GM21528 (cell line): ENCODE data around the gene FGFR4.

Experiments used
- ATAC-seq: cut with Tn5 transposase; IDR thresholded peaks from one replicate; pipeline ENCODE4 v1.9.1; 2021; ENCODE audit warnings: mild to moderate bottlenecking, moderate library complexity; ENCODE audit not compliant: unreplicated experiment, low FRiP score

The FGFR4 gene

GRCh38 chr5:177084175-177084574, 2.5 kb upstream of the FGFR4 start:
- no peak for ATAC-seq

DNA sequence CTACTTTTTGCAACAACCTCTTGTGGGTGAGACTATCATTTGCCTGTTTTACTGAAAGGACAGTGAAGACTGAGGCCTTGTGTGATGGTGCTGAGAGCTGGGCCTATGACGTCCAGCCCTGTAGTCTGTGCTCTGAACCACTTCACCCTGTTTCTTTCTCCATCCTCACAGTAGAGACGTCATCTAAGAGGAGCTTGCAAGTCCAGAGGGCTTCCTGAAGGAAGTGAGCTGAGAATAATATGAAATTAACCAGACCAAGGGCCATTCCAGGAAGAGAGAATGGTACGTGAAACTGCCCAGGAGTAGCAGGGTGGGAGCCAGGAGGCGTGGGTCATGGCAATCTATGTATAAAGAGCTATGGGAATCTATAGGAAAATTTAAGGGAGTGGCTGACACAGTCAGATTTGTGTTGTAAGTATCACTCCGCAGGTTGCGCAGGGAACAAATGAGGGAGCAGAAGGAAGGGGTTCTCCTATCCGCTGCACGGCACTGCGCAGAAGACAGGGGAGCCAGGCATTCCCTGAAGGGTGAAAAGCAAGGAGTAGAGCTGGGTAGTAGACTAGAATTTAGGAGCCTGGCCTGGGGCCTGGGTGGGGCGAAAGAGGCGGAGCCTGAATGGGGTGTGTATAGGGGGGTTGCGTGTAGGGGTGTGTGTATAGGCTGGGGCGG, 596 bp upstream of the FGFR4 start:
- no peak for ATAC-seq

DNA sequence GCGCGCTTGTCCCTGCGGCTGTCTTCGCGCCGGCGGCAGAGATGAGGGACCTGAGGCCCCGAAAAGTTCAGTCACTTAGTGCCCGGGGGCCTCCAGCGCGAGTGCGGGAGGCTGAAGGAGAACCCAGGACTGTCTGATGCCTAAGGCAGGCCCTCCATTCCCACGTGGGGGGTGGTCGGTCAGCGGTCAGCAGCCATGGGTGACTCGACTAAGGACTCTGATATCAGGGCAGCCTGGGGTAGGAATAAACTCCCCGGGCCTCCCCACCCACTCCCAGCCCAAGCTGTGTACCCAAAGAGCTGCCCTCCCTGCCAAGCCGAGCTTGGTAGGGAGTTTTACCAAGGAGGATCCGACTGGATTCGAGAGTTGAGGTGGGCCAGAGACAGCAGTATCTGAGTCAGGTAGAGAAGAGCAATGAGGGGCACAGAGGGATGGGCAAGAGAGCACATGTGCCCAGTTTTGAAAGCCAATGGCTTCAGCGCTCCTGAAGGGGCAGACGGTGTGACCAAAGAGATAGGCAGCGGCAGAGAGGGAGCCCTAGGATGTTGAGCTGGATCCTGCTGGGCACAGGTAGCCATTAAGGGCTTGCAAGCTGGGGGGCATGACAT, 787 bp downstream of the FGFR4 start:
- ATAC-seq = no peak

- no peak for ATAC-seq
Observed at GRCh38 chr5:177089127-177089526, 2.4 kb downstream of the FGFR4 start.

DNA sequence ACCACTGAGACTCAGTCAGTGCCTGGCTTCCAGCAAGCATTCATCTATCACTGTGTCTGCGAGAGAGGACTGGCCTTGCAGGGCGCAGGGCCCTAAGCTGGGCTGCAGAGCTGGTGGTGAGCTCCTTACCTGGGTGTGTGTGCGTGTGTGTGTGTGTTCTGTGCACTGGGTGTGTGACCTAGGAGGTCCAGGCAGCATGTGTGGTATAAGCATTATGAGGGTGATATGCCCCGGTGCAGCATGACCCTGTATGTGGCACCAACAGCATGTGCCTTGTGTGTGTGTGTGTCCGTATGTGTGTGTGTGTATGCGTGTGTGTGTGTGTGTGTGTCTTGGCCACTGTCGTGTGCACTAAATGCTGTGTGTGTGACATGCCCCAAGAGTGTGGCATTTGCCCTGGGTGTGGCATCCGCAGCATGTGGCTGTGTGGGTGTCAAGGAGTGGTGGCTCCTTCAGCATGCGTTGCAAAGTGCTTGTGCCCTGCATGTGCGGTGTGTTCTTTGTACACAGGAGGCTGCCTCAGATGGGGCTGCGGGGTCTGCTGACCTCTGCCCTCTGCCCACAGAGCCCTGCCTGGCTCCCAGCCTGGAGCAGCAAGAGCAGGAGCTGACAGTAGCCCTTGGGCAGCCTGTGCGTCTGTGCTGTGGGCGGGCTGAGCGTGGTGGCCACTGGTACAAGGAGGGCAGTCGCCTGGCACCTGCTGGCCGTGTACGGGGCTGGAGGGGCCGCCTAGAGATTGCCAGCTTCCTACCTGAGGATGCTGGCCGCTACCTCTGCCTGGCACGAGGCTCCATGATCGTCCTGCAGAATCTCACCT, 3.3 kb downstream of the FGFR4 start:
- no peak for ATAC-seq

- no peak for ATAC-seq
Observed at GRCh38 chr5:177090813-177091212, 4.1 kb downstream of the FGFR4 start.

- ATAC-seq = no peak
Observed at GRCh38 chr5:177091232-177091631, 4.5 kb downstream of the FGFR4 start.

GRCh38 chr5:177092178-177093081, 5.7 kb downstream of the FGFR4 start:
- no peak for ATAC-seq

- ATAC-seq = no peak
Observed at GRCh38 chr5:177093082-177093712, 6.5 kb downstream of the FGFR4 start.

DNA sequence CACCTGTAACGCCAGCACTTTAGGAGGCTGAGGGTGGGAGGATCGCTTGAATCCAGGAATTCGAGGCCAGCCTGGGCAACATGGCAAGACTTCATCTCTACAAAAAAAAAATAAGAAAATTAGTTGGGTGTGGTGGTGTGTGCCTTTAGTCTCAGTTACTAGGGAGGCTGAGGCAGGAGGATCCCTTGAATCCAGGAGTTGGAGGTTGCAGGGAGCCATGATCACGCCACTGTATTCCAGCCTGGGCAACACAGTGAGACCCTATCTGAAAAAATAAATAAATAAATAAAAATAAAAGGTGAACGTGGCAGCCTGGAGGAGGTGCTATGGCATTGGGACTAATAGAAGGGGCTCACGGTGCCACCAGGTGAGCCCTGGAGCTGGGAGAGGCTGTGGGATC, 7.1 kb downstream of the FGFR4 start:
- no peak for ATAC-seq

DNA sequence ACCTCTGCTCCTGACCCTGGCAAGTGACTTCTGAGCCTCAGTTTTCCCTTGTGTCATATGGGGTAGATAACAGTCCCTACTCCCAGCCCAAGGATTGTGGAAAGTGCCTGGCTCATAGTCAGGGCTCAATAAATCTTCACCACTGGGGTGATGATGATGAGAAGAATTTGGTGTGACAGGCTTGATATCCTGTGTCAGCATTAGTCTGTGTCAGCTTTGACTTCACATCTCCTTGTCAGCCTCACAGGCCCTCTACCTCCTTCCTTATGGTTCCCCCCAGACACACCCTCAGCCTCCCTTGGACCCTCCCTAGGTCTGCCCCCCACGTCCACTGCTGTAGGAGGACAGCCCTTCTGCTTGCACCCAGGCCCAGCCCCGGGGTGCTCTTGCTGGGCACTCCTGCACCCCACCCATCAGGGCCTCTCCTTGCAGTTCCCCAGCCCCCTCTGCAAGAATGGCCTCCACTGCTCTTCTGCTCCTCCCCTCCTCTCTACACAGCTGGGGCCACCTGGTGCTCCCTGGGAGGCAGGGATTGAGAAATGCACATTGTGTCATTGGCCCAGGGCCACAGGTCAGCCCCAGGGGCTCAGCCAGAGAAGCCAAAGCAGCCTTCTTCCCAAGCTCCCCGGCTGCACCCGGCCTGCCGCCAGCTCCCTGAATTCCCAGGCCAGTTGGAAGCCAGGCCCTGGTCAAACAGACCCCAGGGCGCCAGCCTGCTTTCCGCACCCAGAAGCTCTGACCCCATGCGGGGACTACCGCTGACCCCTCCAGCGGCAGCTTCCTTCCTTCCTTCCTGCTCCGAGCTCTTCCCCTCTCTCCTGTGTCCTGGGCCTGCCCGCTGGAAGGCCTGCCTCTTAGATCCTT, 7.7 kb downstream of the FGFR4 start:
- no peak for ATAC-seq

GRCh38 chr5:177095088-177095669, 8.5 kb downstream of the FGFR4 start:
- ATAC-seq = no peak

DNA sequence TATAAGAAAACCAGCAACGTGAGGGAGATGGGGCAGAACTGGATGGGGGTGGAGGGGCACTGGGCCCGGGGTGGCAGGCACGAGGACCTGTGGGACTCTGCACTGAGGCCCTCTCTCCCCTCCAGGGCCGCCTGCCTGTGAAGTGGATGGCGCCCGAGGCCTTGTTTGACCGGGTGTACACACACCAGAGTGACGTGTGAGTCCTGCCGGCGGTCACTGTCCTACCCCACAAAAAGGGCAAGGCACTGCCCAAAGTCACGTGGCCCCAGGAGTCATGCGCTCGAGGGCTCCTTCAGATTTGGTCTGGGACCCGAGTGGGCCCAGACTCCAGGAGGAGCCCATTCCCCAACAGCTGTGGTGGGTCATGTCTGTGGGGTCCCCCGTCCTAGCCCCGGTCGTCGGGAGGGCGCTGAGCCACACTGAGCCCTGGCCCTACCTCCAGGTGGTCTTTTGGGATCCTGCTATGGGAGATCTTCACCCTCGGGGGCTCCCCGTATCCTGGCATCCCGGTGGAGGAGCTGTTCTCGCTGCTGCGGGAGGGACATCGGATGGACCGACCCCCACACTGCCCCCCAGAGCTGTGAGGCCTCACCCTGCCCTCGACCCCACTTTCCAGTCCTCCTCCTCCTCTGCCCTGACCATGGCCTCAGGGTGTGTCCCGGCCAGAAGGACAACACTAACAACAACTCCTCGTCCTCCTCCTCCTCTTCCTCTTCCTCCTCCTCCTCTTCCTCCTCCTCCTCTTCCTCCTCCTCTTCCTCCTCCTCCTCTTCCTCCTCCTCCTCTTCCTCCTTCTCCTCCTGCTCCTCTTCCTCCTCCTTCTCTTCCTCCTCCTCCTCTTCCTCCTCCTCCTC, 9.7 kb downstream of the FGFR4 start:
- ATAC-seq = no peak

DNA sequence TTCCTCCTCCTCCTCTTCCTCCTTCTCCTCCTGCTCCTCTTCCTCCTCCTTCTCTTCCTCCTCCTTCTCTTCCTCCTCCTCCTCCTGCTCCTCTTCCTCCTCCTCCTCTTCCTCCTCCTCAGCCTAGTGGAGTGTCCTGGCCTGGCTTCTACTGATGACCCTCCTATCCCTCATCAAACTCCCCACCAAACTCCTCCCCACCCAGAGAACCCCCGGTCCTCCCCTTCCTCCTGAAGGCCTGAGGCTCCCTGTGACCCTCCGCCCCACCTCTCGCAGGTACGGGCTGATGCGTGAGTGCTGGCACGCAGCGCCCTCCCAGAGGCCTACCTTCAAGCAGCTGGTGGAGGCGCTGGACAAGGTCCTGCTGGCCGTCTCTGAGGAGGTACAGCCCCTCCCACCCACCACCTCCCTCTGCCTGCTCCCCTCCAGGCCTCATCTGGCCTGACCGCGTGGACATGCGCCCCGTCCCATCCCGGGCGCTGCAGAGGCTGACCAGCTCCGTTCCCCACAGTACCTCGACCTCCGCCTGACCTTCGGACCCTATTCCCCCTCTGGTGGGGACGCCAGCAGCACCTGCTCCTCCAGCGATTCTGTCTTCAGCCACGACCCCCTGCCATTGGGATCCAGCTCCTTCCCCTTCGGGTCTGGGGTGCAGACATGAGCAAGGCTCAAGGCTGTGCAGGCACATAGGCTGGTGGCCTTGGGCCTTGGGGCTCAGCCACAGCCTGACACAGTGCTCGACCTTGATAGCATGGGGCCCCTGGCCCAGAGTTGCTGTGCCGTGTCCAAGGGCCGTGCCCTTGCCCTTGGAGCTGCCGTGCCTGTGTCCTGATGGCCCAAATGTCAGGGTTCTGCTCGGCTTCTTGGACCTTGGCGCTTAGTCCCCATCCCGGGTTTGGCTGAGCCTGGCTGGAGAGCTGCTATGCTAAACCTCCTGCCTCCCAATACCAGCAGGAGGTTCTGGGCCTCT, 10.6 kb downstream of the FGFR4 start:
- no peak for ATAC-seq

DNA sequence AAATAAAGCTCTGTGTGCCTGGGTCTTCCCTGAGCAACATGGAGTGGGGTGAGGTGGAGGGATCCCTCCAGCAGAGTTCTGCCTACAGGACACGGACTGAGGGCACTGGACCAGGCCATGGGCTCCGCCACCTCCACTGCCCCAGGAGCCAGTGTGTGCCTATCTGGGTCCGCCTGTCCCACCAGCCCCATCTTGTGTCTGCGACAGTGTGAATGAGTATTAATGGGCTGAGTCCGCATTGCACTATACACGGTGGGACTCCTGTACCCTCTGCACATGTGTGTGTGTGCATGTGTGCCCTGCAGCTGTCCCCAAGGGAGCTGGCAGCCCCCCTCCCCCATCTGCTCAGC, 11.4 kb downstream of the FGFR4 start:
- ATAC-seq = no peak

- ATAC-seq = no peak
Observed at GRCh38 chr5:177098470-177099141, 11.9 kb downstream of the FGFR4 start.
